Astrocyte of the spinal cord (primary cell): ENCODE measurements around the gene SPP1.

Source experiments
- DNase-seq: peaks from one replicate; pipeline ENCODE4 v3.0.0; 2011; ENCODE audit warnings: low read depth, low spot score
- H3K4me3 ChIP-seq: 2 replicates; pipeline ENCODE4 v1.5.1; 2011; ENCODE audit warnings: low read depth, mild to moderate bottlenecking, low read length, moderate library complexity
- in situ Hi-C: cut with HindIII; loops from 2 replicates; pipeline ENCODE4 v1.10.0; 2017; ENCODE audit warnings: low sequenced_read_pairs
- TF ChIP-seq, protein P1 (sequence below): IDR thresholded peaks from 2 replicates; pipeline ENCODE4 v1.5.1; 2012; ENCODE audit warnings: low read depth, mild to moderate bottlenecking, low read length, inconsistent platforms

The SPP1 gene

GRCh38 chr4:87943660-87944149, 31.8 kb upstream of the SPP1 start:
- no peak for DNase-seq
- H3K4me3 ChIP-seq = no peak overlapping the region
- in situ Hi-C loops = no loop called here
- TF ChIP-seq, protein P1, sequence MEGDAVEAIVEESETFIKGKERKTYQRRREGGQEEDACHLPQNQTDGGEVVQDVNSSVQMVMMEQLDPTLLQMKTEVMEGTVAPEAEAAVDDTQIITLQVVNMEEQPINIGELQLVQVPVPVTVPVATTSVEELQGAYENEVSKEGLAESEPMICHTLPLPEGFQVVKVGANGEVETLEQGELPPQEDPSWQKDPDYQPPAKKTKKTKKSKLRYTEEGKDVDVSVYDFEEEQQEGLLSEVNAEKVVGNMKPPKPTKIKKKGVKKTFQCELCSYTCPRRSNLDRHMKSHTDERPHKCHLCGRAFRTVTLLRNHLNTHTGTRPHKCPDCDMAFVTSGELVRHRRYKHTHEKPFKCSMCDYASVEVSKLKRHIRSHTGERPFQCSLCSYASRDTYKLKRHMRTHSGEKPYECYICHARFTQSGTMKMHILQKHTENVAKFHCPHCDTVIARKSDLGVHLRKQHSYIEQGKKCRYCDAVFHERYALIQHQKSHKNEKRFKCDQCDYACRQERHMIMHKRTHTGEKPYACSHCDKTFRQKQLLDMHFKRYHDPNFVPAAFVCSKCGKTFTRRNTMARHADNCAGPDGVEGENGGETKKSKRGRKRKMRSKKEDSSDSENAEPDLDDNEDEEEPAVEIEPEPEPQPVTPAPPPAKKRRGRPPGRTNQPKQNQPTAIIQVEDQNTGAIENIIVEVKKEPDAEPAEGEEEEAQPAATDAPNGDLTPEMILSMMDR = no peak

DNA sequence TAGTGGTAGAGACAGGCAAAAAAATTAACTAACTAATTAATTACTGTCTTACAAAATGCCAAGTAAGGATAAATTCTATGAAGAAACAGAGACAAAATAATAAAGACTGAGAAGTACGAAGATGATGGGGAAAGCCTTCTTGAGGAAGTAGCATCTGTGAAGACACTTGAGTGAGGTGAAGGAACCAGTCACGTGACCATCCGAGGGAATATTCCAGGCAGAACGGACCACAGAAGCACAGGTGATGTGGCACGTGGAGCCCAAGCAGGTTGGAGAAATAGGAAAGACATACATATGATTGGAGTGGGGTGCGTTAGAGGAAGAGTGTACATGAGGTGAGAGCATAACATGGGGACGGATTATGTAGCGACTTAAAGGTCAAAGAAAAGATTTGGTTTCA, 30.5 kb upstream of the SPP1 start:
- in situ Hi-C loops = no loop called here
- TF ChIP-seq, protein P1 = no peak

DNA sequence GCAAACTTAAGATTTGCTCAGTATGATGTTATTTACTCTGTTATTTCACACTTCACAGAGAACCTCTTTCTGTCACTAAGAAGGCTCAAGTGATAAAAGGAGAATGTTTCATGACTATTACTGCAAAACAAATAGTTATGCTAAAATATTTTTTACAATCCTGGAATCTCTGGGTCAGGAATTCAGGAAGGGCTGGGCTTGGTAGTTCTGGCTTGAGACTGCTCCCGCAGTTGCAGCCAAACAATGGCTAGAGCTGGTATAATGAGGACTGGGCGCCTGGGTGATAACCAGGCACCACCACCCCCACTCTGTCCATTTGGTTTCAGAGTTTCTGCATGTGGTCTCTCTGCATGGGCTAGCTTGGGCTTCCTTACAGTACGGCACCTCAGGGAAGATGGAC, 28.7 kb upstream of the SPP1 start:
- in situ Hi-C loops = no loop called here
- H3K4me3 ChIP-seq = no peak overlapping the region
- no peak for DNase-seq
- TF ChIP-seq, protein P1 = no peak

More for the DNA sequence above, 30.5 kb upstream of the SPP1 start:
- no peak overlapping the region for H3K4me3 ChIP-seq
- DNase-seq = no peak

GRCh38 chr4:87947381-87948160, 27.9 kb upstream of the SPP1 start:
- no peak overlapping the region for H3K4me3 ChIP-seq
- in situ Hi-C loops = no loop called here
- no peak for DNase-seq
- TF ChIP-seq, protein P1 = no peak

DNA sequence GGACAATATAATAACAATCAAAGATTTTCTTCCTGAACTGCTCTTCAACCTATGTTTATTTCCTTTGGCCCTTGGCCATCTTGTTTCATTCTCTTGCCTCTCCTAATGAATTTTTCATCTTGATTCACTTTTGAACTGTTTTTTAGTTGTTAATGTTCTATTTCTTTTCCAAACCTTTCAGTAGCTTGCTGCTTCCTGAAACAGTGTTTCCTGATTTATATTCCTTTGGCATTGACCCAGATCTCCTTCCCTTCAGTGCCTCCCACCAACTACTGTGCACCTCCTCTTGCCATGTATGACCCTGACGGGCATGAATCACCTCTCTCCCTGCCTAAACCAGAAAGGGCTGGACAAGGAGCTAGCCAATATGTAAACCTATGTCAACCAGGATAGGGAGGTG, 25.6 kb upstream of the SPP1 start:
- no peak overlapping the region for H3K4me3 ChIP-seq
- peak; percentile 43 for DNase-seq
- in situ Hi-C loops = no loop called here
- TF ChIP-seq, protein P1 = no peak

DNA sequence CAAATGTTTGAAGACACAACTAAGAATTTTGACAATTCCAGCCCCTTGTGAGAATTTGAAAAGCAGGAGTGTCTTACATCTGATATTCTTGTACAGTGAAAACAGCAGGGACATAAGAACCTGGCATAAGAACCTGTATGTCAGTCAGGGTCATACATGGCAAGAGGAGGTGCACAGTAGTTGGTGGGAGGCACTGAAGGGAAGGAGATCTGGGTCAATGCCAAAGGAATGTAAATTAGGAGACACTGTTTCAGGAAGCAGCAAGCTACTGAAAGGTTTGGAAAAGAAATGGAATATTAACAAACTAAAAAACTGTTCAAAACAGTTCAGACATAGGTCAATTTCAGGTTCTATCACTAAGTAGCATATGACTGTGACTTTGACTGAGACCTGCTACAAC, 25.0 kb upstream of the SPP1 start:
- H3K4me3 ChIP-seq = no peak overlapping the region
- in situ Hi-C loops = no loop called here
- TF ChIP-seq, protein P1 = no peak
- DNase-seq = no peak
